Caco-2 (cell line): ENCODE results near the gene TRIM2. TPM values are rescaled to one million over a fixed set of nuclear protein-coding genes. Genes with fewer than 3 reads are reported as not detected.
A peak's percentile ranks its signal among the peaks of the same experiment; 100 is the strongest.

ENCODE experiments used
- BruUV-seq: library from RNA; stranded (reverse); fragments of 400-500 nt; replicated peaks from 2 replicates; lab custom pipeline; 2021; lab: Mats Ljungman, UMichigan
- CTCF ChIA-PET: fragments of 300-600 bp; sonication (Branson Sonifier 250); formaldehyde crosslinking; loops from one replicate; lab custom pipeline; 2022; ENCODE audit warnings: antibody characterized with exemption; lab: Charles Lee
- POLR2A ChIA-PET: fragments of 300-600 bp; sonication (Branson Sonifier 250); formaldehyde crosslinking; loops from one replicate; lab custom pipeline; 2022; ENCODE audit warnings: antibody characterized with exemption; lab: Charles Lee
- DNase-seq, 2 experiments: peaks; one replicate each; pipeline versions ENCODE4 v3.0.0 to v3.0.0-alpha.2; 2020 to 2022
- H3K27me3 ChIP-seq: replicated peaks from 2 replicates; pipeline ENCODE4 v1.6.0; 2011; ENCODE audit warnings: low read length; ENCODE audit not compliant: control insufficient read depth, insufficient read depth
- H3K36me3 ChIP-seq: 2 replicates; pipeline ENCODE4 v1.5.1; 2011; ENCODE audit warnings: low read length; ENCODE audit not compliant: control insufficient read depth, insufficient read depth
- H3K4me1 ChIP-seq: fragments of 250-450 bp; sonication (Bioruptor Pico); 2 replicates; pipeline ENCODE4 v1.5.1; 2020; ENCODE audit warnings: mild to moderate bottlenecking
- H3K4me3 ChIP-seq: 2 replicates; pipeline ENCODE4 v1.5.1; 2011; ENCODE audit warnings: low read depth, mild to moderate bottlenecking, control low read depth, low read length
- H3K9me3 ChIP-seq: fragments of 250-450 bp; sonication (Bioruptor Pico); 2 replicates; pipeline ENCODE4 v1.5.1; 2020; ENCODE audit warnings: mild to moderate bottlenecking, moderate library complexity
- H3K27ac Mint-ChIP-seq: one replicate; pipeline ENCODE4 v1.8.0; 2022; ENCODE audit warnings: mixed read lengths; ENCODE audit not compliant: unreplicated experiment
- H3K27me3 Mint-ChIP-seq: one replicate; pipeline ENCODE4 v1.8.0; 2022; ENCODE audit warnings: mixed read lengths; ENCODE audit not compliant: insufficient read depth, unreplicated experiment
- H3K36me3 Mint-ChIP-seq: one replicate; pipeline ENCODE4 v1.8.0; 2022; ENCODE audit warnings: mild to moderate bottlenecking, mixed read lengths; ENCODE audit not compliant: insufficient read depth, unreplicated experiment
- H3K4me1 Mint-ChIP-seq: one replicate; pipeline ENCODE4 v1.8.0; 2022; ENCODE audit warnings: low read depth, mixed read lengths; ENCODE audit not compliant: unreplicated experiment
- H3K4me3 Mint-ChIP-seq: one replicate; pipeline ENCODE4 v1.8.0; 2022; ENCODE audit warnings: mild to moderate bottlenecking, moderate library complexity, mixed read lengths; ENCODE audit not compliant: unreplicated experiment
- H3K9me3 Mint-ChIP-seq: one replicate; pipeline ENCODE4 v1.8.0; 2022; ENCODE audit warnings: mixed read lengths; ENCODE audit not compliant: unreplicated experiment
- CTCF ChIP-seq, 2 experiments: fragments of 200-600 bp in 1 of 2; IDR thresholded peaks; 1 replicate in 1 of 2; 2 replicates in 1 of 2; pipeline versions ENCODE4 v1.5.1 to v1.8.0; 2011 to 2022; ENCODE audit warnings: antibody characterized with exemption in 1 of 2, control low read depth in 1 of 2, inconsistent platforms in 1 of 2, low read depth in 1 of 2, low read length in 1 of 2, mild to moderate bottlenecking in 1 of 2, moderate library complexity in 1 of 2; ENCODE audit not compliant: insufficient read depth in 1 of 2, severe bottlenecking in 1 of 2, unreplicated experiment in 1 of 2
- intact Hi-C: fragments of 100-400 bp; cut with micrococcal nuclease; formaldehyde crosslinking; loops from one replicate; pipeline ENCODE4 v1.10.0; 2022; ENCODE audit not compliant: unreplicated experiment
- total RNA-seq: library from RNA; stranded (reverse); gene quantifications from 2 replicates; pipeline ENCODE4 v1.2.3, GENCODE V29; 2022

The TRIM2 gene
- total RNA-seq, 1 experiment from 2014 or later = 62.3 TPM

- ChIA-PET CTCF (no interaction called here), POLR2A (no interaction called here)
- Histone ChIP-seq H3K4me1 (0 out of 2 replicates have a peak, but pooled peaks cover 5% of the 10 kb centered on the region), H3K36me3 (no peaks in the 10 kb centered on the region), H3K4me3 (no peak overlapping the region), H3K27me3 (no peaks in the 10 kb centered on the region), H3K9me3 (no peaks in the 10 kb centered on the region)
- Mint-ChIP-seq H3K27me3 (no peaks in the 10 kb centered on the region), H3K4me3 (no peak overlapping the region), H3K27ac (no peak overlapping the region), H3K9me3 (no peaks in the 10 kb centered on the region), H3K36me3 (no peaks in the 10 kb centered on the region), H3K4me1 (peaks cover 6% of the 10 kb centered on the region)
- no peak for TF ChIP-seq CTCF (IDR thresholded peaks at IDR 0.05; ENCODE audit: insufficient read depth in 1 of 2, low read depth in 1 of 2, low read length in 1 of 2, severe bottlenecking in 1 of 2, unreplicated experiment in 1 of 2)
- BruUV-seq = no TSS peak
- no peak for DNase-seq
- intact Hi-C loops = no loop called here
Measured at GRCh38 chr4:153385784-153386183, 181.5 kb downstream of the TRIM2 start.

- no peak for TF ChIP-seq CTCF (IDR thresholded peaks at IDR 0.05; ENCODE audit: insufficient read depth in 1 of 2, low read depth in 1 of 2, low read length in 1 of 2, severe bottlenecking in 1 of 2, unreplicated experiment in 1 of 2)
- Mint-ChIP-seq H3K27me3 (no peaks in the 10 kb centered on the region), H3K4me1 (peaks cover 6% of the 10 kb centered on the region), H3K36me3 (no peaks in the 10 kb centered on the region), H3K4me3 (no peak overlapping the region), H3K27ac (no peak overlapping the region), H3K9me3 (no peaks in the 10 kb centered on the region)
- intact Hi-C loops = no loop called here
- ChIA-PET CTCF (no interaction called here), POLR2A (no interaction called here)
- Histone ChIP-seq H3K27me3 (no peaks in the 10 kb centered on the region), H3K36me3 (no peaks in the 10 kb centered on the region), H3K4me1 (0 out of 2 replicates have a peak, but pooled peaks cover 5% of the 10 kb centered on the region), H3K4me3 (no peak overlapping the region), H3K9me3 (no peaks in the 10 kb centered on the region)
- peak; percentile 28 to 45 for DNase-seq
- no TSS peak for BruUV-seq
Measured at GRCh38 chr4:153387981-153388380, 183.7 kb downstream of the TRIM2 start.

Other genes with a start within 250 kb of the TRIM2 start
- 19.8 and 21.8 TPM in 2 replicates for gene MND1, start 140.2 kb downstream of the TRIM2 start, total RNA-seq